ENCODE measurements around the gene PRICKLE4. TPM values are rescaled to one million over a fixed set of nuclear protein-coding genes. Genes with fewer than 3 reads are reported as not detected.

PRICKLE4 gene
- total and polyA plus RNA-seq, 2 of the 13 experiments (the other 11 are each of a cell fraction or from before 2014, with no cell fraction given), result 0.92 to 1.2 TPM

- TF ChIP-seq TFDP1 (CRISPR knock-in tag; IDR thresholded peaks at IDR 0.05; ENCODE audit: borderline replicate concordance), result peak; percentile 76; the same call in 1 of the 2 replicates
- TF ChIP-seq ZUFSP (CRISPR knock-in tag; IDR thresholded peaks at IDR 0.05; ENCODE audit: borderline replicate concordance), result no peak
- TF ChIP-seq NR1H2 (CRISPR knock-in tag; IDR thresholded peaks at IDR 0.05; ENCODE audit: borderline replicate concordance, low read depth), result no peak
- peak; percentile 73; the same call in 1 of the 2 replicates for TF ChIP-seq ZNF230 (CRISPR knock-in tag; IDR thresholded peaks at IDR 0.05)
- 0 out of 2 replicates have a peak, but pooled peaks have one; percentile 61 for TF ChIP-seq ZNF761 (CRISPR knock-in tag; conservative IDR thresholded peaks at IDR 0.05)
- no peak for TF ChIP-seq DPF2 (CRISPR knock-in tag; IDR thresholded peaks at IDR 0.05; ENCODE audit: borderline replicate concordance, low read depth)
- TF ChIP-seq MAFF (IDR thresholded peaks at IDR 0.05; ENCODE audit: low read depth, low read length), result no peak
- TF ChIP-seq, protein P1, sequence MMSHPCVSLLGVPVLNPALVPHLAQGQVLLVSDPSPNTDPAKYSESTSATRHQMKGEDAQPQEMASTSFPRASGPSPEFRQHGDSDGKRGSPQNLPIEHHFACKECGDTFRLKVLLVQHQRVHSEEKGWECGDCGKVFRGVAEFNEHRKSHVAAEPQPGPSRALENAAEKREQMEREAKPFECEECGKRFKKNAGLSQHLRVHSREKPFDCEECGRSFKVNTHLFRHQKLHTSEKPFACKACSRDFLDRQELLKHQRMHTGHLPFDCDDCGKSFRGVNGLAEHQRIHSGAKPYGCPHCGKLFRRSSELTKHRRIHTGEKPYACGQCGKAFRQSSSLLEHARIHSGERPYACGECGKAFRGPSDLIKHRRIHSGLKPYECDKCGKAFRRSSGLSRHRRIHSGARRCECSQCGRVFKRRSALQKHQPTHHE (CRISPR knock-in tag; IDR thresholded peaks at IDR 0.05; ENCODE audit: borderline replicate concordance), result no peak
- TF ChIP-seq, protein P2, sequence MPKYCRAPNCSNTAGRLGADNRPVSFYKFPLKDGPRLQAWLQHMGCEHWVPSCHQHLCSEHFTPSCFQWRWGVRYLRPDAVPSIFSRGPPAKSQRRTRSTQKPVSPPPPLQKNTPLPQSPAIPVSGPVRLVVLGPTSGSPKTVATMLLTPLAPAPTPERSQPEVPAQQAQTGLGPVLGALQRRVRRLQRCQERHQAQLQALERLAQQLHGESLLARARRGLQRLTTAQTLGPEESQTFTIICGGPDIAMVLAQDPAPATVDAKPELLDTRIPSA (CRISPR knock-in tag; IDR thresholded peaks at IDR 0.05; ENCODE audit: borderline replicate concordance), result no peak
- TF ChIP-seq PHF8 (CRISPR knock-in tag; IDR thresholded peaks at IDR 0.05), result no peak
- no peak for TF ChIP-seq MAF1 (CRISPR knock-in tag; IDR thresholded peaks at IDR 0.05; ENCODE audit: borderline replicate concordance)
- TF ChIP-seq ZSCAN22 (CRISPR knock-in tag; IDR thresholded peaks at IDR 0.05), result peak; percentile 0; the same call in 1 of the 2 replicates
- no peak; the same call in 1 of the 2 replicates for TF ChIP-seq ZMYM3 (CRISPR knock-in tag; IDR thresholded peaks at IDR 0.05)
- TF ChIP-seq, protein P3, sequence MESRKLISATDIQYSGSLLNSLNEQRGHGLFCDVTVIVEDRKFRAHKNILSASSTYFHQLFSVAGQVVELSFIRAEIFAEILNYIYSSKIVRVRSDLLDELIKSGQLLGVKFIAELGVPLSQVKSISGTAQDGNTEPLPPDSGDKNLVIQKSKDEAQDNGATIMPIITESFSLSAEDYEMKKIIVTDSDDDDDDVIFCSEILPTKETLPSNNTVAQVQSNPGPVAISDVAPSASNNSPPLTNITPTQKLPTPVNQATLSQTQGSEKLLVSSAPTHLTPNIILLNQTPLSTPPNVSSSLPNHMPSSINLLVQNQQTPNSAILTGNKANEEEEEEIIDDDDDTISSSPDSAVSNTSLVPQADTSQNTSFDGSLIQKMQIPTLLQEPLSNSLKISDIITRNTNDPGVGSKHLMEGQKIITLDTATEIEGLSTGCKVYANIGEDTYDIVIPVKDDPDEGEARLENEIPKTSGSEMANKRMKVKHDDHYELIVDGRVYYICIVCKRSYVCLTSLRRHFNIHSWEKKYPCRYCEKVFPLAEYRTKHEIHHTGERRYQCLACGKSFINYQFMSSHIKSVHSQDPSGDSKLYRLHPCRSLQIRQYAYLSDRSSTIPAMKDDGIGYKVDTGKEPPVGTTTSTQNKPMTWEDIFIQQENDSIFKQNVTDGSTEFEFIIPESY (CRISPR knock-in tag; IDR thresholded peaks at IDR 0.05), result no peak
- TF ChIP-seq STAT5B (CRISPR knock-in tag; IDR thresholded peaks at IDR 0.05), result no peak
- TF ChIP-seq, protein P4, sequence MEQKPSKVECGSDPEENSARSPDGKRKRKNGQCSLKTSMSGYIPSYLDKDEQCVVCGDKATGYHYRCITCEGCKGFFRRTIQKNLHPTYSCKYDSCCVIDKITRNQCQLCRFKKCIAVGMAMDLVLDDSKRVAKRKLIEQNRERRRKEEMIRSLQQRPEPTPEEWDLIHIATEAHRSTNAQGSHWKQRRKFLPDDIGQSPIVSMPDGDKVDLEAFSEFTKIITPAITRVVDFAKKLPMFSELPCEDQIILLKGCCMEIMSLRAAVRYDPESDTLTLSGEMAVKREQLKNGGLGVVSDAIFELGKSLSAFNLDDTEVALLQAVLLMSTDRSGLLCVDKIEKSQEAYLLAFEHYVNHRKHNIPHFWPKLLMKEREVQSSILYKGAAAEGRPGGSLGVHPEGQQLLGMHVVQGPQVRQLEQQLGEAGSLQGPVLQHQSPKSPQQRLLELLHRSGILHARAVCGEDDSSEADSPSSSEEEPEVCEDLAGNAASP (CRISPR knock-in tag; IDR thresholded peaks at IDR 0.05; ENCODE audit: borderline replicate concordance), result no peak
- TF ChIP-seq REPIN1 (CRISPR knock-in tag; IDR thresholded peaks at IDR 0.05; ENCODE audit: borderline replicate concordance, low read depth), result peak; percentile 69; the same call in 1 of the 2 replicates
- TF ChIP-seq ZNF232 (CRISPR knock-in tag; IDR thresholded peaks at IDR 0.05; ENCODE audit: borderline replicate concordance), result no peak
- TF ChIP-seq ZNF317 (CRISPR knock-in tag; IDR thresholded peaks at IDR 0.05), result no peak
- TF ChIP-seq GATAD1 (CRISPR knock-in tag; IDR thresholded peaks at IDR 0.05), result peak; percentile 72
Measured at GRCh38 chr6:41786451-41787218, 6.1 kb downstream of the PRICKLE4 start (continued).

All from HepG2 (cell line).